Left forelimb (tissue), 1 donor: ENCODE results near the gene CDPF1.
"Not testable (repeated sequence)": the region's sequence is repeated elsewhere in the genome, so short reads cannot be mapped to it uniquely, and the experiment has no call there.

Experiments
- DNase-seq: peaks from one replicate; pipeline ENCODE4 v3.0.0-alpha.2; 2018; ENCODE audit warnings: low spot score

Gene CDPF1

DNA sequence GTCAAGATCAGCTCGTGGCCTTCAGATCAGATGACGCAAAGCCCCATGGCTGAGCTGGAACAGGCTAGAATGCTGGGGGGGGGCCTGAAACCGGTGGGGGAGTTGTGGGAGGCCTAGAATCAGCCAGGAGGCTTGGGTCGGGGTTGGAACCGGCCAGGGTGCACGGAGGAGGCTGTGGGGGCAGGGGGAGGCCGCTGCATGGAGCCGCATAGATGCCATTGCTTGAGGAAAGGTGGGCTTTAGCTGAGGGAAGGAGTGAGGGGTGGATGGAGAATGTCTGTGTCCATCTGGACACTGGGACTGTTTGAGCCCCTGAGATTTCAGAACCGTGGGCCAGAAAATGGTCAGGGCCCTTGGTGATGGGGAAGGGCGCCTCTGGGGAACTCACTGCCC lies 25.2 kb downstream of the CDPF1 start:
- DNase-seq = no peak

DNA sequence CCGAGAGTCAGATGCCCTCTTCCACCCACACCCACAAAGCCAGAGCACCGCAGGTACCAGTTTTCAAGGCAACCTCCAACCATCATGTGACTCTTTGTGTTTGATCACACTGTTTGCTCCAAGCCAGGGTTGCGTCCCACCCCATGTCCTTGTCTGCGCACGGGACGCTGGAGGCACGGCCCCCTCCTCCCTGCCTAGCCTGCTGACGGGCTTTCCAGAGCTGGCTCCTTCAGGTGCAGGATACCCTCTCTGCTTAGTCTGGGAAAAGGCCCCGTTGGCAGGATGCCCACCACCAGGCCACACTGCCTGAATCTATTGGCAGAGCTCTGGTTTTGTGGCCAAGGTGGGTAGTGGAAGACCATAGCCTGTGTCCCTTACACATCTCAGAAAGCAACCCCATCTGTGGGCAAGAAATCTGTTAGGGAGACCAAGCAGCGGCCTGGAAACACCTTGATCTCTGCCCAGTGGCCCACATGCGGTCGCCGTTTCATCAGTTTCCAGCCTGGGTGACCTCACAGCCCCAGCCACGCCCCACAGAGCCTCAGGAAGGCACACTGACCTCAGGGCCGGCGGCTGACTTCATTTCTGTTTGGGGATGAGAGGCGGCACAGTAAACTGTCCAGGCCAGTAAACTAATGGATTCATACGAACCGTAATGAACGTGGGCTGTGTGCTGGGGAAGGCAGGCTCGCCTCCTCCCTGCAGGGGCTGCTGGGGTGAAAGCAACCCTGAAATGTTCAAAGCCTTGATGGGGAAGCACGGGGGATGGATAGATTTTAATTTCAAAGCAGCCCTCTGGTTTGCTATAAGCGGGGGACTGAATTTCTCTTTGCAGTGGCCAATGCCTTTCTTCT lies 25.8 kb downstream of the CDPF1 start:
- no peak for DNase-seq

DNA sequence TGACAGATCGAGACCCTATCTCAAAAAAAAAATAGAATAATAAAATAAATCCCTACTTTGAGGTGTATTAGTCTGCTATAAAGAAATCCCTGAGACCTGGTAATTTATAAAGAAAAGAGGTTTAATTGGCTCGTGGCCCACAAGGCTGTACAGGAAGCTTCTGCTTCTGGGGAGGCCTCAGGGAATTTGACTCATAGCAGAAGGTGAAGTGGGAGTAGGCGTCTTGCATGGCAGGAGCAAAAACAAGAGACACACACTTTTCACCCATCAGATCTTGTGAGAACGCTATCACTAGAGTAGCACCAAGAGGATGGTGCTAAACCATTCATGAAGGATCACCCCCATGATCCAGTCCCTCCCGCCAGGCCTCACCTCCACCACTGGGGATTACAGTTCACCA lies 29.2 kb downstream of the CDPF1 start:
- DNase-seq = no peak

GRCh38 chr22:46219636-46220035 lies 30.5 kb downstream of the CDPF1 start:
- DNase-seq = no peak

- no peak for DNase-seq
These were observed 35.5 kb downstream of the CDPF1 start for GRCh38 chr22:46214616-46215015.

- DNase-seq = no peak
These were observed 35.9 kb downstream of the CDPF1 start for GRCh38 chr22:46214149-46214548.

GRCh38 chr22:46213052-46213451 lies 37.0 kb downstream of the CDPF1 start:
- DNase-seq = no peak

GRCh38 chr22:46212195-46212594 lies 37.9 kb downstream of the CDPF1 start:
- DNase-seq = no peak

DNA sequence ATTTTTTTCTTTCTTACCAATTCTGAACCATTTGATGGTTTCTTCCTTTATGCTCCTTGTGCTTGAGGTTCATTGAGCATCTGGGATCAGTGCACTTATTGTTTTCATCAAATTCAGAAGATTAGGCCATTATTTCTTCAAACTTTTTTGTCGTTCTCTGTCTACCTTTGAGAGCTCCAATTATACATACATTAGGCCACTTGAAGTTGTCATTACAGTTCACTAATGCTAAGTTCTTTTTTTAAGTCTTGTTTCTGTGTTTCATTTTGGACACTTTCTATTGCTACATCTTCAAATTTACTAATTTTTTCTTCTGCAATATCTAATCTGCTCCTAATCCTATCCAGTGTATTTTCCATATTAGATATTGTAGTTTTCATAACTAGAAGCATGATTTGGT lies 40.8 kb downstream of the CDPF1 start:
- DNase-seq = no peak

DNA sequence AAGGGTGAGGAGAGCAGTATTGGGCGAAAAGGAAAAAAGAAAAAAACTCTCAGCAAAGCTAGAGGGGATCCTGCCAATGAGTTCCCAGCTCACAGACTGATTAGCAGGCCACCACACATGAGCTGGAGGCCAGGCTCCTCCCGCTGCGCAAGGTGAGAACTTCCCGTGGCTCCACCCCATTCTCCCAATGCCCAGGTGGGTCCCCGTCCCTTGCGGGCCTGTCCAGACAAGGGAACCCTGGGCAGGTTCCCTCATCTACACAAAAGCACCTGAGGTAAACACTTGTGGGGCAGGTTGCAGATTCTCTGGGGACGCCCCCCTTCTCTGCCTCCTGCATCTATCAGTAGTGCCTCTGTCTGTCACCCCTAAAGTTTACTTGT lies 46.5 kb downstream of the CDPF1 start:
- DNase-seq = no peak

DNA sequence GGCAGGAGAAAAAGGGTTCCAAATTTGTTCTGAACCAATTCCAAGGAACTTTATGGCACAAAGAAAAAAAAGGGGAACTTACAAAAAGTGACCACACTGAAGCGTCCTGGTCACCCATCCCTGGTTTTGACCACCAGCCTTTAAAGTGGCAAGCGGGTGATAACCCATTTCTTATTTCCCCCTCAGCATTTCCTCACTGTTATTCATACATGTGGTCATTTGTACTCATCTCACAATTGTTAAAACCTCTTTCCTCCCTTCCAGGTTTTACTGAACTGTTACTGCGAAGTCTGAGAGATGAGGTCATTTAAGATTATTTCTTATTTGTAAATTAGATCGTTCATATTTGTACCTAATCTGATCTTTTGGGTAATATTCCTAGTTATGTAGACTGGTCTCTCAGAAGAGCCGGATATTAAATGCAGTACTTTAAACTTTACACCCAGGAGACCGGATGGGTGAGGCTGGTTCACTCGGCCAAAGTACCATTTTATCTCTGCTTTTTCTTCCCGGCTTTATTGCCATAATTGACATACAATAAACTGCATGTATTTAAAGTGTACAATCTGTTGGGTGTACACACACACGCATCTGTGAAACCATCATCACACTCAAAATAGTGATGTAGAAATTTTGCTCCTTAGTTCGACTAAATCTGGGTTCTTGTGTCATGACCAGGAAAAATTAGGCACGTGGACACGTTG lies 47.0 kb downstream of the CDPF1 start:
- no peak for DNase-seq

- DNase-seq = no peak
These were observed 48.9 kb downstream of the CDPF1 start for GRCh38 chr22:46201059-46201757.

GRCh38 chr22:46198806-46199205 lies 51.3 kb downstream of the CDPF1 start:
- not testable (repeated sequence) for DNase-seq

DNA sequence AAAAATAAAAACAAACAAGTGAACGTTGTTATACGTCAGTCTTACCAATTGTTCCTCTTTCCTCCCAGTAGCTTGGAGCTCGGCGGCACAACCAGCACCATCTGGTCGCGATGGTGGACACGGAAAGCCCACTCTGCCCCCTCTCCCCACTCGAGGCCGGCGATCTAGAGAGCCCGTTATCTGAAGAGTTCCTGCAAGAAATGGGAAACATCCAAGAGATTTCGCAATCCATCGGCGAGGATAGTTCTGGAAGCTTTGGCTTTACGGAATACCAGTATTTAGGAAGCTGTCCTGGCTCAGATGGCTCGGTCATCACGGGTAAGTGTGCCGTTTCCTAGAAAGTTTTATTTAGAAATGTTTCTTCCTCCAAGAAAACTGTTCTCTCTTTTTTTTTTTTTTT lies 51.8 kb downstream of the CDPF1 start:
- no peak for DNase-seq

DNA sequence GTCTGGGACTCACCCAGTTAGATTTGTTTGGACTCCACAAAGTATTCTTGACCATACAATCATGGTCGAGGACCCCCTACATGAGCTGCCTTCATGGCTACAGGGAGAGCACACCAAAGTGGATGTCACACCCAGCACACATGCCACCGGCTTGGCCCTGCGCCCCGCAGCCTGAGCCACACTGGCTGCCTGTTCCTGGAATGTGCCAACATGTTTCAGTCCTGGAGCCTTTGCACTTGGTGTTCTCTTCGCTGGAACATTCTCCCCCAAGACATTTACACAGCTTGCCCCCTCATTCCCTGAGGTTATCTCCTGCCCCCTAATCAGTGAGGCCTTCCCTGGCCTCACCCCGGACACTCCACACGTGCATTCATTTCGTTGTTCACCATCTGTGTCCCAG lies 53.8 kb downstream of the CDPF1 start:
- no peak for DNase-seq

DNA sequence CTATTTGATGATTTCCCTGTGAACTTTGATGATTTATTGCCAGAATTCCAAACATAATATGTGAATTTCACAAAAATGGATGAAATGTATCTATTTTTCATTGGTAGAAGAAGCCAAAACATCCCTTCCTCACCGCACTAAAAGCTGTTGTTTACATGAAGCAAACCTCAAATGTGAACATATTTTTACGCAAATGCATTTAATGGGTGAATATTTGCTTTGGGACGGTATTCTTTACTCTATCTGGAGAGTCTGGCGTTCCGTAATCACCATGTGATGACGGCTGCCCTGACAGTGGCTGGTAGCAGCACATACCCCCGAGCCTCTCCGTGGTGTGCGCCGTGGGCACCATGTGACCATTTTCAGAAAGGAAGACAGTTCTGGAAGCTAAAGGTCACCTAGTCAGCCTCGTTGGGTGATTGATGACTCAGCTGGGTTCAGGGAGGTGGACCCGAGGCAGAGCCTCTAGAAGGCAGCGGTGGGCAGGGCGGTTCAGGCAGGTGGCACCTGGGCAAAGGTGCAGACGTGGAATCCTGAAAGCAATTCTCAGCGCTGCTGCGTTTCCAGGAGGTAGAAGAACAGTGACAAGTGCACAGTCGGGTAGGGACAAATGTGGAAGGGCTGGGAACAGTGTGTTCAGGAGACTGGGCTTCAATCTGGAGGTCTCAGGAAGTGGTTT lies 54.5 kb downstream of the CDPF1 start:
- no peak for DNase-seq
